ENCODE measurements around the gene IQGAP3.

Gene IQGAP3

GRCh38 chr1:156571261-156571852 lies 1.0 kb downstream of the IQGAP3 start:
- Histone ChIP-seq H3K27ac (ENCODE audit: low read length) (no peak overlapping the region), H3K36me3 (ENCODE audit: control insufficient read depth, insufficient read depth, low read length) (no peaks in the 10 kb centered on the region), H3K4me3 (ENCODE audit: low read length) (peak overlapping the region; percentile 97; the same call in 1 of the 2 replicates), H3K4me1 (ENCODE audit: control insufficient read depth, insufficient read depth, low read length) (peaks cover 1% of the 10 kb centered on the region; the same call in 1 of the 2 replicates), H3K27me3 (ENCODE audit: control insufficient read depth, insufficient read depth, low read length) (no peaks in the 10 kb centered on the region), H3K9me3 (ENCODE audit: control insufficient read depth, insufficient read depth, low read length) (no peaks in the 10 kb centered on the region)
- no CpG with 5 or more reads among the region's 4 CpGs for WGBS (ENCODE audit: insufficient coverage, insufficient read length)
- no peak for DNase-seq (ENCODE audit: low read depth, low spot score)

DNA sequence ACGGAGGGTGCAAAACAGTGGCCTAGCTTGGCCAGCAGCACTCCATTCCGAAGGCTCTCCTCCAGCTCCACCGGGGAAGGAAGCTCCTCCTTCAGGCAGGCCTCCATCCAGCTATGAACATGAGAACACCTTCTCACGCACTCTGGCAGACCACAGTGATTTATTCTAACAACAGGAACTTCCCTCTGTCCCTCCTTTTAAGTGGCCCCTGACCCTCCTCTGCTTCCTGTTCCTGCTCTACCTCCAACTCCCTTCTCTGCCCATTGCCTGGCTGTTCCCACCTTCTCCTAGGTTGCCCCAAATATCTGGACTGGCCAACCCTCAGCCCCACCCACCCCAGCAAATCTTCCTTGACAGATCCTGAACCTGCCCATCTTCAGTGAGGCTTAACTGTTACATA lies 5.9 kb downstream of the IQGAP3 start:
- no peaks in the 10 kb centered on the region; the same call in 1 of the 2 replicates for H3K36me3 ChIP-seq (ENCODE audit: control insufficient read depth, insufficient read depth, low read length)

DNA sequence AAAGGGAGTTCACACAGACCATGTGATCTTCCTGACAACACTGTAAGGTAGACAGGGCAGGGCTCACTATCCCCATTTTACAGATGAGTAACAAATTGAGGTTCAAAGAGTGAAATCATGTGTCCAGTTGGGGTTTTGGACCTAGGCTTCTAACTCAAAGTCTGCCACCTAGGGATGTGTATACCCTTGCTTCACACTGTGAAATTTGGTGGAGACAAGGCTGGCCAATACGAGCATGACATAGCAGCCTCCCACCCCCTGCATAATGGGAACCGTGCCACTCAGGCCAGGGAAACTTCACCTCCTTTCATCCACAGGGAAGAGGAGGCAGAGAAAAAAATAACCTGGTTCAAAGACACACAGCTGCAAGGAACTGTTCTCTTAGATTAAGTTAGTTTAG lies 6.8 kb downstream of the IQGAP3 start:
- DNase-seq (ENCODE audit: low read depth, low spot score) = no peak
- Histone ChIP-seq H3K4me3 (ENCODE audit: low read length) (no peak overlapping the region), H3K27ac (ENCODE audit: low read length) (no peak overlapping the region), H3K36me3 (ENCODE audit: control insufficient read depth, insufficient read depth, low read length) (no peaks in the 10 kb centered on the region; the same call in 1 of the 2 replicates), H3K4me1 (ENCODE audit: control insufficient read depth, insufficient read depth, low read length) (no peaks in the 10 kb centered on the region), H3K9me3 (ENCODE audit: control insufficient read depth, insufficient read depth, low read length) (no peaks in the 10 kb centered on the region), H3K27me3 (ENCODE audit: control insufficient read depth, insufficient read depth, low read length) (no peaks in the 10 kb centered on the region)
- WGBS (ENCODE audit: insufficient coverage, insufficient read length) = no CpG with 5 or more reads among the region's 2 CpGs

More for the DNA sequence above, 5.9 kb downstream of the IQGAP3 start:
- no peak for DNase-seq (ENCODE audit: low read depth, low spot score)
- H3K9me3 ChIP-seq (ENCODE audit: control insufficient read depth, insufficient read depth, low read length) = no peaks in the 10 kb centered on the region
- no peaks in the 10 kb centered on the region for H3K4me1 ChIP-seq (ENCODE audit: control insufficient read depth, insufficient read depth, low read length)
- no CpG with 5 or more reads among the region's 4 CpGs for WGBS (ENCODE audit: insufficient coverage, insufficient read length)
- no peak overlapping the region for H3K27ac ChIP-seq (ENCODE audit: low read length)
- no peaks in the 10 kb centered on the region for H3K27me3 ChIP-seq (ENCODE audit: control insufficient read depth, insufficient read depth, low read length)
- H3K4me3 ChIP-seq (ENCODE audit: low read length) = no peak overlapping the region

DNA sequence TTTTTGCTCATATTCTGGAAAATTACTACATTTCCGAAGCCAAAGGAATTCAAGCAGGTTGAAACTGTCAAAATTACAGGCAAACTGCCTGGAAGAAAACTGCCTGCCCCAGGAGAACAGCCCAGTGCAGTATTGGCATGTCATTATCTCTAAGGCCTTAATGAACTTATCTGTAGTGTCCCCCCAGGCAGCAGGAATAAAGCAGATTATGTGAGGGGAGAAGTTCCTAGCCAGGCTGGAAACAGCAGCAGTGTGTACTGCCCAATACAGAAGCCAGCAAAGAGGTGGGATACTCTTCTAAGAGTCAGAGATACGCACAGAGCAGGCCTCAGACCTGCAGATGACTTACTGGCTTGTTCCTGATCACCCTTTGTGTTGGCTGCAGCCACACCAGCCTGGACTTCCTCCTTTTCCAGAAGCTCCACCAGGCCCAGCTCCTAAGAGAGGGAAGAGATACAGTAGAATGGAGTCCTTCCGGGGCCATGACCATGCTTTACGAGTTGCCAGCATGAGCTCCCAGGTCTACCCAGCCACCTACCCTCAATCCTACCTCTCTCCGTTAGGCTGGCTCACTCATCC lies 11.7 kb downstream of the IQGAP3 start:
- Histone ChIP-seq H3K27me3 (ENCODE audit: control insufficient read depth, insufficient read depth, low read length) (no peaks in the 10 kb centered on the region), H3K9me3 (ENCODE audit: control insufficient read depth, insufficient read depth, low read length) (no peaks in the 10 kb centered on the region), H3K36me3 (ENCODE audit: control insufficient read depth, insufficient read depth, low read length) (peaks cover 7% of the 10 kb centered on the region; the same call in 1 of the 2 replicates), H3K27ac (ENCODE audit: low read length) (no peak overlapping the region), H3K4me3 (ENCODE audit: low read length) (no peak overlapping the region), H3K4me1 (ENCODE audit: control insufficient read depth, insufficient read depth, low read length) (no peaks in the 10 kb centered on the region)
- WGBS (ENCODE audit: insufficient coverage, insufficient read length) = no CpG with 5 or more reads among the region's 5 CpGs
- no peak for DNase-seq (ENCODE audit: low read depth, low spot score)

DNA sequence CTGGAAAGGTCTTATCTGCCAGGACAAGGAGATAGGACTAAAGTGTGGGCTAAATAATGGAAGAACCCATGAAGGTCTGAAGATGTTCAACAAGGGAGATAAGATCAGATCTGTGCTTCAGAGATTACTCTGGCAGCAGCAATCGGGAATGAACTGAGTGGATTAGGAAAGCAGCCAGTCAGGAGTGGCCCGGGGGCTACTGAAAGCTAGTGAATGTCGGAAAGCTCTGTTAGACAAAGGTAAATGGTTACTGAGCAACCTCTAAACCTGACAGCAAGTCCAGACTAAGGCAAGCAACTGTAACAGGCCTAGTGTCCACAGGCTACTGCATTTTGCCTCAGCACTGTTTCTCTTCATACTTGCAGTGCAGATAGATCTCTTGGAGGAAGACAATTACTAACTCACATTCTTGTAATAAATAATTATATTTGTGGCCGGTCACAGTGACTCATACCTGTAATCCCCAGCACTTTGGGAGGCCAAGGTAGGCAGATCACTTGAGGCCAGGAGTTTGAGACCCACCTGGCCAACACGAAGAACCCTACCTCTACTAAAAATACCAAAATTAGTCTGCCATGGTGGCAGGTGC lies 12.5 kb downstream of the IQGAP3 start:
- no CpG with 5 or more reads among the region's 5 CpGs for WGBS (ENCODE audit: insufficient coverage, insufficient read length)
- Histone ChIP-seq H3K27ac (ENCODE audit: low read length) (no peak overlapping the region), H3K9me3 (ENCODE audit: control insufficient read depth, insufficient read depth, low read length) (no peaks in the 10 kb centered on the region), H3K27me3 (ENCODE audit: control insufficient read depth, insufficient read depth, low read length) (no peaks in the 10 kb centered on the region), H3K4me1 (ENCODE audit: control insufficient read depth, insufficient read depth, low read length) (no peaks in the 10 kb centered on the region), H3K36me3 (ENCODE audit: control insufficient read depth, insufficient read depth, low read length) (peaks cover 7% of the 10 kb centered on the region; the same call in 1 of the 2 replicates), H3K4me3 (ENCODE audit: low read length) (no peak overlapping the region)
- no peak for DNase-seq (ENCODE audit: low read depth, low spot score)

DNA sequence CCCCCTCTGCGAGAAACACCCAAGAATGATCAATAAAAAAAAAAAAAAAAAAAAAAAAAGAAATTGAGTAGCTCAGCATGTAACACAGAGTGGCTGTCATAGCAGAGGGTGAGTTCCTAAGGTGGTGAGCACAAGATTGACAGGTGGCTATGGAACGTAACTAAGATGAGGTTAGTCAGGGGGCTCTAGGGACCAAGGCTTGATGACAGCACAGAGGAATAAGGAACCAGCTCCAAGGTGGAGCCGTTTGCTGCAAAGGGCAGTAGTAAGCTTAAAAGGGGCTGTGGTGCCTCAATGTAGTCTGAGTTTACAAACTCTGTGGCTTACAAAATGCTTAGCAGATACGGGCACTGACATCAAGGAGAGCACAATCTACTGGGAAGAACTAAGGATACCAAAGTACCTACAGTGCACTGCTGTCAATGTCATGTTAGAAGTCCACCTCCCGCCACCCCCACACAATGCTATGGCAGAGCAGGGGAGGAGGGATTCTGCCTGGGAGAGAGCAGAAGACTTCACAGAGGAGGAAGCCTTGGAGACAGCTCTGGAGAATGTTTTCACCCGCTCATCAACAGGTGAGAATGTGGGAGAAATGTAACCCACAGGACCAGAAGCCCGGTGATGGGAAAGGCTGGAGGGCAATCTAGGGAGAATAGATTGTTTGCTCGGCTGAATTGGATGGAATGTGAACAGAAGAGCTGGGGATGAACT lies 13.1 kb downstream of the IQGAP3 start:
- Histone ChIP-seq H3K9me3 (ENCODE audit: control insufficient read depth, insufficient read depth, low read length) (no peaks in the 10 kb centered on the region), H3K36me3 (ENCODE audit: control insufficient read depth, insufficient read depth, low read length) (peaks cover 7% of the 10 kb centered on the region; the same call in 1 of the 2 replicates), H3K4me3 (ENCODE audit: low read length) (no peak overlapping the region), H3K4me1 (ENCODE audit: control insufficient read depth, insufficient read depth, low read length) (no peaks in the 10 kb centered on the region), H3K27me3 (ENCODE audit: control insufficient read depth, insufficient read depth, low read length) (no peaks in the 10 kb centered on the region), H3K27ac (ENCODE audit: low read length) (no peak overlapping the region)
- no CpG with 5 or more reads among the region's 8 CpGs for WGBS (ENCODE audit: insufficient coverage, insufficient read length)
- no peak for DNase-seq (ENCODE audit: low read depth, low spot score)

- no peaks in the 10 kb centered on the region for H3K9me3 ChIP-seq (ENCODE audit: control insufficient read depth, insufficient read depth, low read length)
- WGBS (ENCODE audit: insufficient coverage, insufficient read length) = no CpG with 5 or more reads among the region's 9 CpGs
- no peak overlapping the region for H3K4me3 ChIP-seq (ENCODE audit: low read length)
- H3K4me1 ChIP-seq (ENCODE audit: control insufficient read depth, insufficient read depth, low read length) = no peaks in the 10 kb centered on the region
- no peak overlapping the region for H3K27ac ChIP-seq (ENCODE audit: low read length)
- H3K36me3 ChIP-seq (ENCODE audit: control insufficient read depth, insufficient read depth, low read length) = peaks cover 11% of the 10 kb centered on the region; the same call in 1 of the 2 replicates
- no peak for DNase-seq (ENCODE audit: low read depth, low spot score)
- H3K27me3 ChIP-seq (ENCODE audit: control insufficient read depth, insufficient read depth, low read length) = no peaks in the 10 kb centered on the region
Observed at GRCh38 chr1:156556354-156556753, 16.0 kb downstream of the IQGAP3 start.

- H3K36me3 ChIP-seq (ENCODE audit: control insufficient read depth, insufficient read depth, low read length) = peaks cover 11% of the 10 kb centered on the region; the same call in 1 of the 2 replicates
- no peak for DNase-seq (ENCODE audit: low read depth, low spot score)
Observed at GRCh38 chr1:156555715-156556114, 16.6 kb downstream of the IQGAP3 start.

GRCh38 chr1:156554971-156555370 lies 17.4 kb downstream of the IQGAP3 start:
- Histone ChIP-seq H3K4me3 (ENCODE audit: low read length) (no peak overlapping the region), H3K36me3 (ENCODE audit: control insufficient read depth, insufficient read depth, low read length) (peaks cover 15% of the 10 kb centered on the region), H3K27me3 (ENCODE audit: control insufficient read depth, insufficient read depth, low read length) (no peaks in the 10 kb centered on the region), H3K4me1 (ENCODE audit: control insufficient read depth, insufficient read depth, low read length) (no peaks in the 10 kb centered on the region), H3K27ac (ENCODE audit: low read length) (no peak overlapping the region), H3K9me3 (ENCODE audit: control insufficient read depth, insufficient read depth, low read length) (no peaks in the 10 kb centered on the region)
- no CpG with 5 or more reads among the region's 8 CpGs for WGBS (ENCODE audit: insufficient coverage, insufficient read length)
- no peak for DNase-seq (ENCODE audit: low read depth, low spot score)

More at GRCh38 chr1:156555715-156556114, 16.6 kb downstream of the IQGAP3 start:
- whole genome bisulfite sequencing (ENCODE audit: insufficient coverage, insufficient read length) = no CpG with 5 or more reads among the region's 2 CpGs
- Histone ChIP-seq H3K4me3 (ENCODE audit: low read length) (no peak overlapping the region), H3K27ac (ENCODE audit: low read length) (no peak overlapping the region), H3K9me3 (ENCODE audit: control insufficient read depth, insufficient read depth, low read length) (no peaks in the 10 kb centered on the region), H3K27me3 (ENCODE audit: control insufficient read depth, insufficient read depth, low read length) (no peaks in the 10 kb centered on the region), H3K4me1 (ENCODE audit: control insufficient read depth, insufficient read depth, low read length) (no peaks in the 10 kb centered on the region)

DNA sequence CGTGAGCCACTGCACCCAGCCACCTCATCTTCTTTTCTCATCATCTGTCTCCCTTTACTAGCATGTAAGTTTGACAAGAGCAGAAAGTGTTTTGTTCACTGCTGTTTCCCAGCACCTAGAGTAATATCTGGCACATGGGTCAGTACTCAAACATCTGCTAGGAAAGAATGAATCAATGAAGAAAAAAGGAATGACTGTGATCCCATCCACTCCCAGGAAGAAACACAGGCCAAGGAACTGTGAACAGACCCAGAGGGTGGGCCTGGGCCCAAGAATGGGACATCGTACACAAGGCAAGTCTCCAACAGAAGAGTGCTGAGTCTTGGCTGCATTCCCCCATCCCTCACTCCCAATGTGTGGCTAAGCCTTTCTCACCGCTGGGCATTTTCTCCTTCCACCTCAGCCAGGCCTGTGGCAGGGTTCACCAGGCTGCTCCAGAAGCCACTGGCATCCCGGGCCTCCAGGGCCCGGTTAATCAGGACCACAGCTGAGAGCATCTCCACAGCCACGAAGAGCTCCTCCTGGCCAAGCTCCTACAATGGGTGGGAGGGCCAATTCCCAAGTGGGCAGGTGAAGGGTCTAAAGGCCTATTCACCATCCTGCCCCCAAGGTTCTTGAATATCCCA lies 18.4 kb downstream of the IQGAP3 start:
- Histone ChIP-seq H3K27me3 (ENCODE audit: control insufficient read depth, insufficient read depth, low read length) (no peaks in the 10 kb centered on the region), H3K9me3 (ENCODE audit: control insufficient read depth, insufficient read depth, low read length) (no peaks in the 10 kb centered on the region), H3K27ac (ENCODE audit: low read length) (no peak overlapping the region), H3K36me3 (ENCODE audit: control insufficient read depth, insufficient read depth, low read length) (peaks cover 14% of the 10 kb centered on the region), H3K4me3 (ENCODE audit: low read length) (no peak overlapping the region), H3K4me1 (ENCODE audit: control insufficient read depth, insufficient read depth, low read length) (no peaks in the 10 kb centered on the region)
- no peak for DNase-seq (ENCODE audit: low read depth, low spot score)
- no CpG with 5 or more reads among the region's 6 CpGs for whole genome bisulfite sequencing (ENCODE audit: insufficient coverage, insufficient read length)
